LNCAP (cell line): Measurements from ENCODE around the gene TNFSF15.

Experiments
- CTCF ChIP-seq: fragments of 450-650 bp; IDR thresholded peaks from 2 replicates; pipeline ENCODE4 v1.5.1; 2017; ENCODE audit warnings: mild to moderate bottlenecking

The TNFSF15 gene

DNA sequence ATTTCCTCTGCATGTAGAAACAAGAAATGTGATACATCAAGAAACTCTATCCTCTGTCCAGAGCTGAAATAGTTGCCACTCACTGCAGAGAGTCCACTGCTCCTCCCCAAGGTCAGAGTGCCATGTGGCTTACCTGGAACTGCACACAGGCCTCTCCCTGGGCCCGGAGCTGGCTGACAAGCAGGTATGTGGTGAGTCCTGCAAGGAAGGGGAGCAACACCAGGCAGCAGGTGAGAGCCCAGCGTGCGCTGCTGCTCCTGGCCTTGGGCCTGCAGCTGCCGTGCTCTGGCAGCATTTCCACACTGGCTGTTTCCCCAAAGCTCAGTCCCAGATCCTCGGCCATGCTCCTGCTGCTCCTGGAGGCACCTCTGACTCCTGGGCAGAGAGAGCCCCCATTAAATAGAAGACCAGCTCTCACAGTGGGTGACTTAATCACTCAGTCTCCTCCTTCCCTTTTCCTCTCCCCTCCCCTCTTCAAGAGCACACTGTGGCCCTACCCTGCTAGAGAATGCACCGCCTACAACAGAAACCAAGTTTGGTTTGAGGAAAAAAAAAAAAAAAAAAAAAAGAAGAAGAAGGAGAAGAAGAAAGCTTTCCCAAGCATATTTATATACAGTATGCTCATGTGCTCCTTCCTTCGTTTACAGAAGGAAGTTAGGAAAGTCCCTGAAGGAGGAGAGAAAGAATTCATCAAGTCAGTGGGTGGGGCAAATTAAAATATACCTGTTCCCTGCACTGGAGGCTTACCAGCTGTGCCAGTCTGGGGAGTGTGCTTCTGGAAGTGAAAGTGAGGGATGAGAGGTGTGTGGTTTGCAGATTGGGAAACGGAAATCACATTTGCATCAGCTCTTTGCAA is at the start of gene TNFSF15:
TSS of gene TNFSF15 (minus strand) at position 370 of the 856 bp plus-strand sequence. CDS start at position 343, 27 bp downstream.
- no peak for TF ChIP-seq CTCF

GRCh38 chr9:114855488-114855887 is 49.6 kb upstream of the TNFSF15 start:
- TF ChIP-seq CTCF, result no peak

- no peak for TF ChIP-seq CTCF
Measured at GRCh38 chr9:114854736-114855355, 49.0 kb upstream of the TNFSF15 start.

- no peak for TF ChIP-seq CTCF
Measured at GRCh38 chr9:114853071-114853855, 47.4 kb upstream of the TNFSF15 start.

GRCh38 chr9:114852050-114852594 is 46.3 kb upstream of the TNFSF15 start:
- no peak for TF ChIP-seq CTCF

DNA sequence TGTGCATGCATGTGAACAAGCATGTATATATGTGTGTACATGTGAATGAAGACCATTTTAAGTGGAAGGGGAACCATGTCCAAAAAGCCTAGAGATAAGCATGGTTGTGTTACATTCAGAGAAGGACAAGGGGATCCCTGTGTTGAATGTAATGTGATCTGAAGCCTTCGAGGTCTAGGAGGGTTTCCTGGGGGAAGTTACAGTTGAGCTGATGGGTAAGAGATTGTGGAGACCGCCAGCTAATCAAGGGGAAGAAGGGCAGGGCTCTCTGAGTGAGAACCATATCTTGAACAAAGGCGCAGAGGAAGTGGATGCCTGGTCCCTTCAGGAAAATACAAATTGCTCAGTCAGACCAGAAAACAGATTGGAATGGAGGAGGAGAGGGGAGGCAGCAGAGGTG is 45.5 kb upstream of the TNFSF15 start:
- no peak for TF ChIP-seq CTCF

GRCh38 chr9:114850871-114851270 is 45.0 kb upstream of the TNFSF15 start:
- TF ChIP-seq CTCF, result no peak
